HepG2 (cell line): ENCODE measurements around the gene HYLS1. TPM values are rescaled to one million over a fixed set of nuclear protein-coding genes. Genes with fewer than 3 reads are reported as not detected.

Experiments
- ATAC-seq: fragments of 200-7000 bp; cut with Tn5 transposase; 3 replicates; pipeline ENCODE4 v1.9.1; 2020; ENCODE audit warnings: mild to moderate bottlenecking, moderate library complexity
- BruUV-seq: library from RNA; stranded (reverse); fragments of 400-500 nt; replicated peaks from 2 replicates; lab custom pipeline; 2021; lab: Mats Ljungman, UMichigan
- CTCF ChIA-PET: fragments of 300-600 bp; formaldehyde crosslinking; extraction: SDS; loops from one replicate; lab custom pipeline; 2021; ENCODE audit warnings: low total read pairs, inconsistent platforms, low intra/inter-chr PET ratio; lab: Yijun Ruan, JAX
- POLR2A ChIA-PET: fragments of 350-600 bp; sonication (Branson Sonifier 250); formaldehyde crosslinking; loops from one replicate; lab custom pipeline; 2020; ENCODE audit warnings: antibody characterized with exemption, inconsistent platforms; lab: Yijun Ruan, JAX
- DNase-seq: peaks from one replicate; pipeline ENCODE4 v3.0.0-alpha.2; 2015; ENCODE audit warnings: low spot score
- FAIRE-seq: peaks from 3 replicates; lab custom pipeline; 2011; peaks lifted over from hg19 to GRCh38; lab: Jason Lieb, UNC
- H2AFZ ChIP-seq: one replicate; pipeline ENCODE4 v1.6.1; 2011; ENCODE audit warnings: low read length, inconsistent platforms
- H3K27ac ChIP-seq: fragments of 300-600 bp; 3 replicates; pipeline ENCODE4 v1.8.0; 2011; ENCODE audit warnings: mixed run types, mild to moderate bottlenecking, mixed read lengths, low read length, inconsistent platforms; ENCODE audit not compliant: insufficient read depth; ENCODE audit errors: extremely low read length
- H3K27me3 ChIP-seq, 2 experiments: fragments of 200-600 bp in 1 of 2; 2 replicates in 1 of 2; 3 replicates in 1 of 2; pipeline versions ENCODE4 v1.6.0 to v1.8.0; 2011; ENCODE audit warnings: low read length in 2 of 2, mild to moderate bottlenecking in 2 of 2, moderate library complexity in 2 of 2, inconsistent platforms in 1 of 2; ENCODE audit not compliant: insufficient read depth in 2 of 2, control insufficient read depth in 1 of 2
- H3K36me3 ChIP-seq, 2 experiments: fragments of 200-600 bp in 1 of 2; replicated peaks in 1 of 2; 2 replicates in 1 of 2; 3 replicates in 1 of 2; pipeline versions ENCODE4 v1.5.1 to v1.8.0; 2011; ENCODE audit warnings: low read length in 2 of 2, inconsistent platforms in 1 of 2; ENCODE audit not compliant: insufficient read depth in 2 of 2, control insufficient read depth in 1 of 2
- H3K4me1 ChIP-seq: 2 replicates; pipeline ENCODE4 v1.5.1; 2012; ENCODE audit warnings: low read length, inconsistent platforms; ENCODE audit not compliant: insufficient read depth
- H3K4me2 ChIP-seq: 2 replicates; pipeline ENCODE4 v1.6.0; 2011; ENCODE audit warnings: low read depth, low read length, inconsistent platforms
- H3K4me3 ChIP-seq, 3 experiments: fragments of 200-600 bp in 1 of 3; sonication (generic), shearing (Covaris generic) in 1 of 3; replicated peaks in 1 of 3; 2 replicates each; pipeline ENCODE4 v1.5.1; 2011 to 2016; ENCODE audit warnings: low read length in 3 of 3, inconsistent platforms in 2 of 3, low read depth in 2 of 3, mild to moderate bottlenecking in 2 of 3, control low read depth in 1 of 3, mixed read lengths in 1 of 3; ENCODE audit not compliant: insufficient read depth in 1 of 3
- H3K79me2 ChIP-seq: one replicate; pipeline ENCODE4 v1.6.1; 2011; ENCODE audit warnings: low read length, inconsistent platforms; ENCODE audit not compliant: insufficient read depth
- H3K9ac ChIP-seq: 2 replicates; pipeline ENCODE4 v1.6.0; 2011; ENCODE audit warnings: mild to moderate bottlenecking, low read depth, low read length, inconsistent platforms; ENCODE audit not compliant: insufficient read depth
- H3K9me3 ChIP-seq: 2 replicates; pipeline ENCODE4 v1.5.1; 2012; ENCODE audit warnings: mild to moderate bottlenecking, low read length
- H4K20me1 ChIP-seq: 2 replicates; pipeline ENCODE4 v1.6.0; 2011; ENCODE audit warnings: inconsistent platforms, mild to moderate bottlenecking, low read length, moderate library complexity; ENCODE audit not compliant: insufficient read depth
- KDM2A ChIP-seq: sonication (generic); formaldehyde crosslinking; IDR thresholded peaks from 2 replicates; pipeline ENCODE4 v1.4.0; 2020; ENCODE audit warnings: low read depth, missing genetic modification reagents, borderline replicate concordance
- NFE2 ChIP-seq: sonication (generic); formaldehyde crosslinking; IDR thresholded peaks from 2 replicates; pipeline ENCODE4 v1.4.0; 2020; ENCODE audit warnings: missing genetic modification reagents
- RARG ChIP-seq: sonication (generic); formaldehyde crosslinking; IDR thresholded peaks from 2 replicates; pipeline ENCODE4 v1.4.0; 2020; ENCODE audit warnings: low read depth, mild to moderate bottlenecking, missing genetic modification reagents
- RNF2 ChIP-seq: fragments of 450-650 bp; conservative IDR thresholded peaks from 2 replicates; pipeline ENCODE4 v1.6.1; 2016; ENCODE audit warnings: low read depth
- THYN1 ChIP-seq: sonication (generic); formaldehyde crosslinking; IDR thresholded peaks from 2 replicates; pipeline ENCODE4 v1.8.1; 2023; ENCODE audit warnings: low read depth, mild to moderate bottlenecking, moderate library complexity, missing genetic modification reagents, borderline replicate concordance
- ZNF225 ChIP-seq: sonication (generic); formaldehyde crosslinking; IDR thresholded peaks from 2 replicates; pipeline ENCODE4 v1.4.0; 2020; ENCODE audit warnings: mild to moderate bottlenecking, missing genetic modification reagents
- ZNF530 ChIP-seq: sonication (generic); formaldehyde crosslinking; IDR thresholded peaks from 2 replicates; pipeline ENCODE4 v1.5.0; 2020; ENCODE audit warnings: low read depth, mild to moderate bottlenecking, missing genetic modification reagents
- ZNF570 ChIP-seq: sonication (generic); formaldehyde crosslinking; IDR thresholded peaks from 2 replicates; pipeline ENCODE4 v1.4.0; 2020; ENCODE audit warnings: mild to moderate bottlenecking, missing genetic modification reagents, borderline replicate concordance
- ZNF7 ChIP-seq: IDR thresholded peaks from 2 replicates; pipeline ENCODE4 v1.6.1; 2016; ENCODE audit warnings: missing biosample characterization, missing genetic modification reagents
- ZZZ3 ChIP-seq: sonication (generic); formaldehyde crosslinking; IDR thresholded peaks from 2 replicates; pipeline ENCODE4 v1.4.0; 2020; ENCODE audit warnings: missing genetic modification reagents, mild to moderate bottlenecking, borderline replicate concordance
- WGBS: methylation state at CpG from one replicate; pipeline ENCODE4 v1.1.6; 2017; ENCODE audit warnings: low lambda C conversion rate; 5-methylcytosine and 5-hydroxymethylcytosine counted together
- in situ Hi-C: cut with HindIII; loops from 2 replicates; pipeline ENCODE4 v1.10.0; 2017; ENCODE audit warnings: low pct_unique_long_range_greater_than_20kb; ENCODE audit not compliant: extremely low pct_ligation_motif_present
- intact Hi-C: fragments of 100-400 bp; cut with micrococcal nuclease; formaldehyde crosslinking; loops from one replicate; pipeline ENCODE4 v1.10.0; 2022; ENCODE audit not compliant: unreplicated experiment
- polyA plus RNA-seq, 8 experiments: library from polyadenylated mRNA; depleted of rRNA in 3 of 8; stranded (reverse) in 7 of 8; unstranded in 1 of 8; fragments of >200 nt; fragmentation: Illumina TruSeq in 4 of 8; extraction: Trizol in 4 of 8; gene quantifications; 2 replicates each; pipeline versions ENCODE4 v1.2.1 to v1.2.3, GENCODE V29; 2011 to 2016; ENCODE audit warnings: low read depth in 4 of 8, missing spikeins in 1 of 8, mixed read lengths in 1 of 8; ENCODE audit not compliant: insufficient read depth in 1 of 8
- total RNA-seq, 5 experiments: library from RNA; depleted of rRNA; stranded (reverse); fragments of >200 nt; fragmentation: Illumina TruSeq; extraction: Trizol; gene quantifications; 2 replicates each; pipeline ENCODE4 v1.2.3, GENCODE V29; 2016; ENCODE audit warnings: low read depth in 1 of 5
- TF ChIP-seq, protein P1 (sequence below): sonication (generic); formaldehyde crosslinking; IDR thresholded peaks from 2 replicates; pipeline ENCODE4 v1.8.1; 2023; ENCODE audit warnings: mild to moderate bottlenecking, missing genetic modification reagents
- TF ChIP-seq, protein P2 (sequence below): sonication (generic); formaldehyde crosslinking; IDR thresholded peaks from 2 replicates; pipeline ENCODE4 v1.5.1; 2020; ENCODE audit warnings: missing genetic modification reagents, mild to moderate bottlenecking, borderline replicate concordance
- TF ChIP-seq, protein P3 (sequence below): sonication (generic); formaldehyde crosslinking; IDR thresholded peaks from 2 replicates; pipeline ENCODE4 v1.5.0; 2020; ENCODE audit warnings: missing genetic modification reagents, mild to moderate bottlenecking, borderline replicate concordance

HYLS1 gene
- total and polyA plus RNA-seq, 2 of the 13 experiments (the other 11 are each of a cell fraction or from before 2014, with no cell fraction given): 1.3 to 3.8 TPM

DNA sequence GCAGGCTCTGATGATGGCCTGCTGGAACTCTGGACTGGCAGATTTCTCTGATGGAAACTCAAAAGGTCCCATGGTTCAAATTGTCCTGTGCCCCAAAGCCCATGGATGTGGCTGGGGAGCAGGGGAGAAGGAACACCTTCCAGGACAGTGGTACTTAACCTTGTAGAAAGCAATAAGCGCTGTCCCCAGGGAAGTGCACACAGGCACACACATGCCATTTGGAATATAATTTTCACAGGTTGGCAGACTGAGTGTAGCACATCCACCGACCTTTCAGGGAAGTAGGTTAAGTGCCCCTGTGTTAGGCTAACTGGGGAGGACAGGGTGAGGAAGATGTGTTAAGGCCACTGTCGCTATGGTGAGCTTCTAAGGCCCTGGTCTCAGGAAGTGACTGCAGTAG, 34.7 kb downstream of the HYLS1 start:
- Histone ChIP-seq H4K20me1 (no peaks in the 10 kb centered on the region), H3K9ac (no peak overlapping the region), H3K9me3 (no peaks in the 10 kb centered on the region), H3K4me3 (no peak overlapping the region), H3K27ac (no peak overlapping the region), H3K4me2 (peak overlapping the region; percentile 39), H3K36me3 (no peaks in the 10 kb centered on the region), H3K79me2 (no peaks in the 10 kb centered on the region), H2AFZ (no peak overlapping the region), H3K27me3 (peaks cover 0 to 1% of the 10 kb centered on the region in 2 experiments; a peak in 1 of 5 replicates), H3K4me1 (peaks cover 71% of the 10 kb centered on the region)
- TF ChIP-seq, protein P1, sequence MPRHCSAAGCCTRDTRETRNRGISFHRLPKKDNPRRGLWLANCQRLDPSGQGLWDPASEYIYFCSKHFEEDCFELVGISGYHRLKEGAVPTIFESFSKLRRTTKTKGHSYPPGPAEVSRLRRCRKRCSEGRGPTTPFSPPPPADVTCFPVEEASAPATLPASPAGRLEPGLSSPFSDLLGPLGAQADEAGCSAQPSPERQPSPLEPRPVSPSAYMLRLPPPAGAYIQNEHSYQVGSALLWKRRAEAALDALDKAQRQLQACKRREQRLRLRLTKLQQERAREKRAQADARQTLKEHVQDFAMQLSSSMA (CRISPR knock-in tag): no peak
- FAIRE-seq: no peak
- no peak for DNase-seq
- ChIA-PET POLR2A (no interaction called here), CTCF (interaction anchor here (1.7 to 2.2 kb wide), 2 partner anchors 139 to 272 kb away, joined by 14 to 24 read pairs; partner anchors contain the start of gene CDON)
- 56% methylated on average over 3 of the region's 3 CpGs for WGBS
- intact Hi-C loops: no loop called here
- ATAC-seq: no peak
- no TSS peak for BruUV-seq
- in situ Hi-C loops: loop anchor here (5.0 kb wide), 1 partner anchor 265 kb away; no protein-coding TSS in a partner anchor

DNA sequence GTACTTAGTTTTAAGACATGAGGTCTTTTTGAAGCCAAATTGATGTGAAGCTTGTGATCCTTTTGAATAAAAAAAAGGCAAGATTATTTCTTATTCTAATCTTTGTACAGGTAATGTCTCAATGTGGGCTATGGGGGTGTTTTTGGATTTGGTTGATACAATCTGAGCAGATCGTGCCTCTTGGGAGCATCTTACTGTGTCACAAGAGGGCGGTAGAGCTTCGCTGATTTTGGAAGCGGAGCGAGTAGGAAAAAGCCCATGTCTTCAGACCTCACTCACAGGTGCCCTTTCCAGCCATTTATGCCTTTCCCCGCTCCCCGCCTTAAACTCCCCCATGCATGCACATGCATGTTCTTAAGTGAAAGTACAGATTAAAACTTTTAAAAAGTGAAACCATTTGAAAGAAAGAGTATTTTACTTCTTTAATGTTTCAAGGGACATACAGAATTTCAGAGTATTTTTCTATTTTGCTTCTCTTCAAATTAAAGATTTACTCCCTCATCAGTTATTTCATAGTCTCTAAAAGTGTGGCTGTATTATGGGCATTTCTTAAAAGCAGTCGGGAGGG, 35.6 kb downstream of the HYLS1 start:
- H3K4me1 ChIP-seq: peaks cover 67% of the 10 kb centered on the region
- H3K79me2 ChIP-seq: no peaks in the 10 kb centered on the region
- WGBS: 6% methylated on average over 8 of the region's 8 CpGs
- no peak overlapping the region for H2AFZ ChIP-seq
- no peak overlapping the region for H3K9ac ChIP-seq
- no peak overlapping the region for H3K4me3 ChIP-seq
- H3K36me3 ChIP-seq: no peaks in the 10 kb centered on the region
- FAIRE-seq (no peak), ATAC-seq (peak; percentile 57), DNase-seq (peak; percentile 77)
- CTCF ChIA-PET: interaction anchor here (0.7 to 2.2 kb wide), 4 partner anchors 139 to 387 kb away, joined by 3 to 24 read pairs (median 8); partner anchors contain the start of gene CDON
- in situ Hi-C loops (loop anchor here (5.0 kb wide), 1 partner anchor 264 kb away; no protein-coding TSS in a partner anchor), intact Hi-C loops (loop anchor here (1.0 kb wide), 2 partner anchors 138 to 271 kb away; no protein-coding TSS in a partner anchor)
- no peak overlapping the region for H3K4me2 ChIP-seq
- POLR2A ChIA-PET: interaction anchor here (1.0 kb wide), 1 partner anchor 264 kb away, joined by 3 read pairs; no protein-coding TSS in a partner anchor
- H3K27me3 ChIP-seq: no peaks in the 10 kb centered on the region
- H3K27ac ChIP-seq: no peak overlapping the region
- no TSS peak for BruUV-seq
- H4K20me1 ChIP-seq: no peaks in the 10 kb centered on the region
- H3K9me3 ChIP-seq: no peaks in the 10 kb centered on the region
- TF ChIP-seq, protein P2, sequence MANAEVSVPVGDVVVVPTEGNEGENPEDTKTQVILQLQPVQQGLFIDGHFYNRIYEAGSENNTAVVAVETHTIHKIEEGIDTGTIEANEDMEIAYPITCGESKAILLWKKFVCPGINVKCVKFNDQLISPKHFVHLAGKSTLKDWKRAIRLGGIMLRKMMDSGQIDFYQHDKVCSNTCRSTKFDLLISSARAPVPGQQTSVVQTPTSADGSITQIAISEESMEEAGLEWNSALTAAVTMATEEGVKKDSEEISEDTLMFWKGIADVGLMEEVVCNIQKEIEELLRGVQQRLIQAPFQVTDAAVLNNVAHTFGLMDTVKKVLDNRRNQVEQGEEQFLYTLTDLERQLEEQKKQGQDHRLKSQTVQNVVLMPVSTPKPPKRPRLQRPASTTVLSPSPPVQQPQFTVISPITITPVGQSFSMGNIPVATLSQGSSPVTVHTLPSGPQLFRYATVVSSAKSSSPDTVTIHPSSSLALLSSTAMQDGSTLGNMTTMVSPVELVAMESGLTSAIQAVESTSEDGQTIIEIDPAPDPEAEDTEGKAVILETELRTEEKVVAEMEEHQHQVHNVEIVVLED (CRISPR knock-in tag): no peak
- TF ChIP-seq, protein P3, sequence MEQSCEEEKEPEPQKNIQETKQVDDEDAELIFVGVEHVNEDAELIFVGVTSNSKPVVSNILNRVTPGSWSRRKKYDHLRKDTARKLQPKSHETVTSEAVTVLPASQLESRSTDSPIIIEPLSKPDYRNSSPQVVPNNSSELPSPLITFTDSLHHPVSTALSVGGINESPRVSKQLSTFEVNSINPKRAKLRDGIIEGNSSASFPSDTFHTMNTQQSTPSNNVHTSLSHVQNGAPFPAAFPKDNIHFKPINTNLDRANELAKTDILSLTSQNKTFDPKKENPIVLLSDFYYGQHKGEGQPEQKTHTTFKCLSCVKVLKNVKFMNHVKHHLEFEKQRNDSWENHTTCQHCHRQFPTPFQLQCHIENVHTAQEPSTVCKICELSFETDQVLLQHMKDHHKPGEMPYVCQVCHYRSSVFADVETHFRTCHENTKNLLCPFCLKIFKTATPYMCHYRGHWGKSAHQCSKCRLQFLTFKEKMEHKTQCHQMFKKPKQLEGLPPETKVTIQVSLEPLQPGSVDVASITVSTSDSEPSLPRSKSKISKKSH (CRISPR knock-in tag): no peak
- TF ChIP-seq ZNF7 (no peak), THYN1 (no peak), KDM2A (0 out of 2 replicates have a peak, but pooled peaks have one; percentile 29), ZNF530 (CRISPR knock-in tag) (no peak), RARG (CRISPR knock-in tag) (no peak), ZNF225 (CRISPR knock-in tag) (no peak), NFE2 (CRISPR knock-in tag) (no peak), ZNF570 (CRISPR knock-in tag) (no peak), ZZZ3 (no peak), RNF2 (no peak)
